Heart left ventricle (tissue), 13 donors: ENCODE results near the gene FAM114A1.

Experiments used
- POLR2A ChIP-seq, 2 donors: fragments of 450-650 bp; IDR thresholded peaks; one replicate each; pipeline ENCODE4 v1.6.1; 2017; ENCODE audit warnings: antibody characterized with exemption in 2 of 2, mild to moderate bottlenecking in 2 of 2, moderate library complexity in 2 of 2
- TF ChIP-seq, protein P1 (sequence below), 12 donors: fragments of 200-600 bp; sonication (generic) in 4 of 12; IDR thresholded peaks; one replicate each; pipeline versions ENCODE4 v1.5.0 to v1.8.0; 2018 to 2022; ENCODE audit warnings: antibody characterized with exemption in 12 of 12, mild to moderate bottlenecking in 5 of 12
- donor health status: ischemic (EF 13 %, LVEDD 7.1; RV severe dilation, severe dysfunction).
- donor health status: DM: no; HTN: yes; CAD: no.
- donor health status: DM: no; HTN: no; CAD: no.
- donor health status: ischemic (EF 25% LVEDD 6.9; RV normal size, moderate dysfunction).
- donor health status: ischemic (EF 25% LVEDD 5.7; RV mildly dilated, moderate dysfunction).
- donor health status: ischemic (EF 35%, LVEDD 5.7; RV mildly dilated, moderate dysfunction).
- donor health status: nonischemic (EF 11% LVEDD 7.7; RV severe dilation, severe dysfunction).
- donor health status: DM: yes; HTN: yes; CAD: no.
- donor health status: PGD.
- donor health status: ischemic (EF 29% LVEDD 5.4; RV normal size, mild dysfunction).
- donor health status: nonischemic (EF 23%, LVEDD 6.1; RV moderate dilation, normal function).

DNA sequence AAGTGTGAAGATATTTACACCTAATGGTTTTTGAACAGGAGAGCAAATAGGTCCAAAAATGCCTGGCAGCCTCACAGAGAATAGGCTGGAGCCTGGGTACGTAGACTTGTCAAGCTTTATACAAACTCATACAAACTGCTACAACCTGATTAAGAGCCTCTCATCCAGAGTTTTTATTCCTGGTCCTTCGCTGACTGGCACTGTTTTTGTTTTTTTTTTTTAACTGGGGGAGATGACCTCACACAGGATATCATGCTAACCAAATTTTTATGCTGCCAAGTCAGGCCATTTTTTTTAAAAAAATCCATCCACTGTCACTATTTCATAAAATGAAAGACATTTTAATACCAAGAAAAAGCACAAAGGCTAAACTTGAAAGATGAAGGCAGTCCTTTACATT, 1.9 kb downstream of the FAM114A1 start:
- TF ChIP-seq, protein P1, sequence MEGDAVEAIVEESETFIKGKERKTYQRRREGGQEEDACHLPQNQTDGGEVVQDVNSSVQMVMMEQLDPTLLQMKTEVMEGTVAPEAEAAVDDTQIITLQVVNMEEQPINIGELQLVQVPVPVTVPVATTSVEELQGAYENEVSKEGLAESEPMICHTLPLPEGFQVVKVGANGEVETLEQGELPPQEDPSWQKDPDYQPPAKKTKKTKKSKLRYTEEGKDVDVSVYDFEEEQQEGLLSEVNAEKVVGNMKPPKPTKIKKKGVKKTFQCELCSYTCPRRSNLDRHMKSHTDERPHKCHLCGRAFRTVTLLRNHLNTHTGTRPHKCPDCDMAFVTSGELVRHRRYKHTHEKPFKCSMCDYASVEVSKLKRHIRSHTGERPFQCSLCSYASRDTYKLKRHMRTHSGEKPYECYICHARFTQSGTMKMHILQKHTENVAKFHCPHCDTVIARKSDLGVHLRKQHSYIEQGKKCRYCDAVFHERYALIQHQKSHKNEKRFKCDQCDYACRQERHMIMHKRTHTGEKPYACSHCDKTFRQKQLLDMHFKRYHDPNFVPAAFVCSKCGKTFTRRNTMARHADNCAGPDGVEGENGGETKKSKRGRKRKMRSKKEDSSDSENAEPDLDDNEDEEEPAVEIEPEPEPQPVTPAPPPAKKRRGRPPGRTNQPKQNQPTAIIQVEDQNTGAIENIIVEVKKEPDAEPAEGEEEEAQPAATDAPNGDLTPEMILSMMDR (IDR thresholded peaks at IDR 0.05): no peak
- TF ChIP-seq POLR2A (IDR thresholded peaks at IDR 0.05): no peak
